HEK293T (cell line): ENCODE data around the gene TBX21.

Experiments used
- ELF4 ChIP-seq: fragments of 450-650 bp; IDR thresholded peaks from 2 replicates; pipeline ENCODE4 v1.6.1; 2017; ENCODE audit warnings: antibody characterized with exemption
- FOXA1 ChIP-seq: fragments of 450-650 bp; IDR thresholded peaks from 2 replicates; pipeline ENCODE4 v1.6.1; 2016; ENCODE audit warnings: mild to moderate bottlenecking
- NFRKB ChIP-seq: fragments of 450-650 bp; IDR thresholded peaks from 2 replicates; pipeline ENCODE4 v1.6.1; 2016; ENCODE audit warnings: mild to moderate bottlenecking, moderate library complexity
- PKNOX1 ChIP-seq: fragments of 450-650 bp; IDR thresholded peaks from 2 replicates; pipeline ENCODE4 v1.6.1; 2016
- SP1 ChIP-seq: fragments of 450-650 bp; IDR thresholded peaks from 2 replicates; pipeline ENCODE4 v1.6.1; 2017
- SUZ12 ChIP-seq: fragments of 450-650 bp; IDR thresholded peaks from 2 replicates; pipeline ENCODE4 v1.6.1; 2016; ENCODE audit warnings: mild to moderate bottlenecking
- TARDBP ChIP-seq: fragments of 450-650 bp; IDR thresholded peaks from 2 replicates; pipeline ENCODE4 v1.6.1; 2016
- ZNF384 ChIP-seq: fragments of 450-650 bp; IDR thresholded peaks from 2 replicates; pipeline ENCODE4 v1.6.1; 2016

DNA sequence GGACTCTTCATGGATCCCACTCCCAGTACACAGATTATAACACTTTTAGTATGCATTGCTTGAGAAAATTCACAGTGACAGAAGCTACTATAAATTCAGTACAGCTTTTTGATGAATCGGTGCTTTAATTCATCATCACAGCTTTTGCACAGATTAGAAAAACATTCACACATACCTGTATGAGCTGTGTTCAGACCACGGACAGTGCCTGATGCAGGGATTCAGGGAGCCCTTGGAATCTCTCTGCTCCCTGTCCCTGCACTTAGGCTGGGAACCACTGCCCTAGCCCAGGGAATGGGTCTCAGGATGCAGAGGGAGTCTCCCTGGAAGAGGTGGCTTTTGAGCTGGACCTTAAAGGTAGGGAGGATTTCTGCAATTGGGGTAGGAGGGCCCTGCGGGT lies 25.2 kb upstream of the TBX21 start:
- no peak for TF ChIP-seq FOXA1
- TF ChIP-seq NFRKB: no peak
- TF ChIP-seq TARDBP: no peak
- TF ChIP-seq ELF4: no peak
- TF ChIP-seq SP1: no peak
- TF ChIP-seq PKNOX1: no peak
- TF ChIP-seq SUZ12: no peak
- no peak for TF ChIP-seq ZNF384
